ENCODE measurements around the gene GMEB2.

- no peak for TF ChIP-seq POLR2AphosphoS5 (IDR thresholded peaks at IDR 0.05; ENCODE audit: borderline replicate concordance, low read depth, low read length)
- TF ChIP-seq EZH2 (IDR thresholded peaks at IDR 0.05), result no peak
Observed at GRCh38 chr20:63659370-63659769, 32.5 kb upstream of the GMEB2 start.

Measured in SK-N-MC (cell line).